GM12878 (cell line): ENCODE results near the gene NODAL. TPM values are rescaled to one million over a fixed set of nuclear protein-coding genes. Genes with fewer than 3 reads are reported as not detected.

ENCODE experiments used
- BRCA1 ChIP-seq: IDR thresholded peaks from 2 replicates; pipeline ENCODE4 v1.6.1; 2011; ENCODE audit warnings: low read depth, low read length, improper control_type of control experiment
- CBX3 ChIP-seq: fragments of 200-600 bp; sonication (generic); IDR thresholded peaks from 2 replicates; pipeline ENCODE4 v1.6.1; 2016; ENCODE audit warnings: low read depth, borderline replicate concordance
- CBX5 ChIP-seq: sonication (generic); IDR thresholded peaks from 2 replicates; pipeline ENCODE4 v1.6.1; 2016; ENCODE audit warnings: low read depth, moderate library complexity, mild to moderate bottlenecking, inconsistent platforms
- E2F8 ChIP-seq: fragments of 450-650 bp; IDR thresholded peaks from 2 replicates; pipeline ENCODE4 v1.6.1; 2018; ENCODE audit warnings: mild to moderate bottlenecking, low read depth, moderate library complexity; ENCODE audit not compliant: partially characterized antibody
- EED ChIP-seq: sonication (generic); IDR thresholded peaks from 2 replicates; pipeline ENCODE4 v1.6.1; 2016; ENCODE audit warnings: antibody characterized with exemption, low read depth
- EZH2 ChIP-seq: IDR thresholded peaks from 2 replicates; pipeline ENCODE4 v1.6.1; 2012; ENCODE audit warnings: low read depth, mild to moderate bottlenecking, control low read depth, inconsistent platforms, low read length, borderline replicate concordance; ENCODE audit not compliant: control insufficient read depth
- HDAC2 ChIP-seq: fragments of 200-600 bp; sonication (generic); IDR thresholded peaks from 2 replicates; pipeline ENCODE4 v1.6.1; 2017
- JUND ChIP-seq: IDR thresholded peaks from 2 replicates; pipeline ENCODE4 v1.6.1; 2012; ENCODE audit warnings: low read depth, mild to moderate bottlenecking, low read length, improper control_type of control experiment, moderate library complexity
- MTA2 ChIP-seq: fragments of 450-650 bp; IDR thresholded peaks from 2 replicates; pipeline ENCODE4 v1.6.1; 2016; ENCODE audit warnings: low read depth, mild to moderate bottlenecking, moderate library complexity
- MYC ChIP-seq: IDR thresholded peaks from 2 replicates; pipeline ENCODE4 v1.6.1; 2011; ENCODE audit warnings: mild to moderate bottlenecking, low read length, moderate library complexity, inconsistent platforms; ENCODE audit not compliant: insufficient read depth, insufficient replicate concordance, insufficient read length, severe bottlenecking
- NR2C1 ChIP-seq: fragments of 450-650 bp; IDR thresholded peaks from 2 replicates; pipeline ENCODE4 v1.6.1; 2017; ENCODE audit warnings: antibody characterized with exemption, mild to moderate bottlenecking, moderate library complexity
- PAX5 ChIP-seq: IDR thresholded peaks from 2 replicates; pipeline ENCODE4 v1.6.1; 2011; ENCODE audit warnings: low read depth, low read length, borderline replicate concordance
- RELA ChIP-seq: fragments of 450-650 bp; IDR thresholded peaks from 2 replicates; pipeline ENCODE4 v1.8.0; 2014; ENCODE audit warnings: borderline replicate concordance; ENCODE audit not compliant: partially characterized antibody
- SIN3A ChIP-seq: IDR thresholded peaks from 2 replicates; pipeline ENCODE4 v1.6.1; 2012; ENCODE audit warnings: low read depth, low read length, improper control_type of control experiment
- SIX5 ChIP-seq: IDR thresholded peaks from 2 replicates; pipeline ENCODE4 v1.6.1; 2011; ENCODE audit warnings: mild to moderate bottlenecking, low read depth, low read length, moderate library complexity; ENCODE audit not compliant: severe bottlenecking
- SMARCA5 ChIP-seq: fragments of 450-650 bp; IDR thresholded peaks from 2 replicates; pipeline ENCODE4 v1.6.1; 2017; ENCODE audit warnings: mild to moderate bottlenecking
- SP1 ChIP-seq: IDR thresholded peaks from one replicate; pipeline ENCODE4 v1.6.1; 2011; ENCODE audit warnings: low read depth, low read length
- TBL1XR1 ChIP-seq: IDR thresholded peaks from 2 replicates; pipeline ENCODE4 v1.6.1; 2012; ENCODE audit warnings: low read depth, low read length, improper control_type of control experiment
- WRNIP1 ChIP-seq: IDR thresholded peaks from 2 replicates; pipeline ENCODE4 v1.6.1; 2011; ENCODE audit warnings: low read depth, low read length, improper control_type of control experiment, borderline replicate concordance
- ZNF217 ChIP-seq: fragments of 450-650 bp; IDR thresholded peaks from 2 replicates; pipeline ENCODE4 v1.6.1; 2017; ENCODE audit warnings: antibody characterized with exemption, mild to moderate bottlenecking
- ZNF384 ChIP-seq: IDR thresholded peaks from 2 replicates; pipeline ENCODE4 v1.6.1; 2012; ENCODE audit warnings: low read depth, mild to moderate bottlenecking, low read length, improper control_type of control experiment, borderline replicate concordance
- polyA plus RNA-seq, 11 experiments: library from polyadenylated mRNA; depleted of rRNA in 4 of 11; unstranded in 6 of 11; stranded (reverse) in 5 of 11; fragments of >200 nt; fragmentation: Nextera tagmentation in 4 of 11; fragmentation: Illumina TruSeq in 1 of 11; extraction: Ambion mirVana in 4 of 11; extraction: Trizol in 1 of 11; gene quantifications; 1 replicate in 1 of 11; 2 replicates in 10 of 11; pipeline versions ENCODE4 v1.2.1 to v1.2.3, GENCODE V29; 2011 to 2016; ENCODE audit warnings: inconsistent platforms in 2 of 11, missing spikeins in 2 of 11, low read depth in 1 of 11
- total RNA-seq, 4 experiments: library from RNA; depleted of rRNA in 3 of 4; stranded (reverse); fragments of >200 nt in 3 of 4; fragmentation: Illumina TruSeq in 1 of 4; extraction: Trizol in 1 of 4; gene quantifications; 2 replicates each; pipeline versions ENCODE4 v1.2.1 to v1.2.3, GENCODE V29; 2013 to 2021
- TF ChIP-seq, protein P1 (sequence below): fragments of 450-650 bp; IDR thresholded peaks from 2 replicates; pipeline ENCODE4 v1.6.1; 2017; ENCODE audit warnings: mild to moderate bottlenecking
- TF ChIP-seq, protein P2 (sequence below): IDR thresholded peaks from 2 replicates; pipeline ENCODE4 v1.6.1; 2012; ENCODE audit warnings: low read depth, low read length, improper control_type of control experiment
- TF ChIP-seq, protein P3 (sequence below): fragments of 450-650 bp; IDR thresholded peaks from 2 replicates; pipeline ENCODE4 v1.6.1; 2017; ENCODE audit warnings: mild to moderate bottlenecking, low read depth, inconsistent platforms; ENCODE audit not compliant: poor library complexity, severe bottlenecking
- TF ChIP-seq, protein P4 (sequence below): IDR thresholded peaks from 2 replicates; pipeline ENCODE4 v1.6.1; 2011; ENCODE audit warnings: low read depth, mild to moderate bottlenecking, low read length, moderate library complexity, borderline replicate concordance; ENCODE audit errors: extremely low read depth

Gene NODAL
- total and polyA plus RNA-seq, 10 of the 15 experiments (the other 5 are each of a cell fraction or from before 2014, with no cell fraction given), result not detected

DNA sequence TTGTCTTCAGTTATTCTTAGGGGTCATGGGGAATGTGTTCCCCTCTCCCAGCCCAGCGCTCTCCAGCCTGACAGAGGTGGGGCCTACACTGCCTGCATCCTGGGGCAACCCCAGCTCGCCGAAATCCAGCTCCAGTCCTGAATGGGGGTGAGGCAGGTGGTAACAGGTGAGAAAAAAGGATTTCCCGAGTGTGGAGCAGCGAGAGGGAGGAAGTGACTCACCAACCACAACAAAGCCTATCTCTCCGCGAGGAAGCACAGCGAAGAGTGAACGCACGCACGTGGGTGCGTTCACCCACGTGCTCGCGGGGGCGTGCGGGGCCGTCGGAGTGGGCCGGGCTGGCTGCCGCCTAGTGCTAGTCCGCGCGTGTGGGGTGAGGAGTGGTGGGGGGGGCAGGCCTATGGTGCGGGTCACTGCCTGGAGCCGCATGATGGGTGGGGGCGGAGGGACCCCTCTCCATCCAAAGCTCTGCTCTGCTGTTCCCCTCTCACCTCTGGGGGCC lies 36.2 kb upstream of the NODAL start (continued):
- TF ChIP-seq, protein P1, sequence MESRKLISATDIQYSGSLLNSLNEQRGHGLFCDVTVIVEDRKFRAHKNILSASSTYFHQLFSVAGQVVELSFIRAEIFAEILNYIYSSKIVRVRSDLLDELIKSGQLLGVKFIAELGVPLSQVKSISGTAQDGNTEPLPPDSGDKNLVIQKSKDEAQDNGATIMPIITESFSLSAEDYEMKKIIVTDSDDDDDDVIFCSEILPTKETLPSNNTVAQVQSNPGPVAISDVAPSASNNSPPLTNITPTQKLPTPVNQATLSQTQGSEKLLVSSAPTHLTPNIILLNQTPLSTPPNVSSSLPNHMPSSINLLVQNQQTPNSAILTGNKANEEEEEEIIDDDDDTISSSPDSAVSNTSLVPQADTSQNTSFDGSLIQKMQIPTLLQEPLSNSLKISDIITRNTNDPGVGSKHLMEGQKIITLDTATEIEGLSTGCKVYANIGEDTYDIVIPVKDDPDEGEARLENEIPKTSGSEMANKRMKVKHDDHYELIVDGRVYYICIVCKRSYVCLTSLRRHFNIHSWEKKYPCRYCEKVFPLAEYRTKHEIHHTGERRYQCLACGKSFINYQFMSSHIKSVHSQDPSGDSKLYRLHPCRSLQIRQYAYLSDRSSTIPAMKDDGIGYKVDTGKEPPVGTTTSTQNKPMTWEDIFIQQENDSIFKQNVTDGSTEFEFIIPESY, result no peak
- TF ChIP-seq MTA2 (peak; percentile 57), SMARCA5 (no peak), WRNIP1 (no peak), SIN3A (no peak), HDAC2 (no peak), CBX5 (no peak), E2F8 (no peak), CBX3 (no peak), ZNF217 (no peak), EED (peak; percentile 93), ZNF384 (no peak), NR2C1 (no peak), RELA (peak; percentile 41), JUND (0 out of 2 replicates have a peak, but pooled peaks have one; percentile 29), TBL1XR1 (no peak), PAX5 (peak; percentile 61; the same call in 1 of the 2 replicates), MYC (peak; percentile 78), EZH2 (no peak), SP1 (no peak), SIX5 (no peak), BRCA1 (no peak)
- TF ChIP-seq, protein P2, sequence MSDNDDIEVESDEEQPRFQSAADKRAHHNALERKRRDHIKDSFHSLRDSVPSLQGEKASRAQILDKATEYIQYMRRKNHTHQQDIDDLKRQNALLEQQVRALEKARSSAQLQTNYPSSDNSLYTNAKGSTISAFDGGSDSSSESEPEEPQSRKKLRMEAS, result peak; percentile 67
- TF ChIP-seq, protein P3, sequence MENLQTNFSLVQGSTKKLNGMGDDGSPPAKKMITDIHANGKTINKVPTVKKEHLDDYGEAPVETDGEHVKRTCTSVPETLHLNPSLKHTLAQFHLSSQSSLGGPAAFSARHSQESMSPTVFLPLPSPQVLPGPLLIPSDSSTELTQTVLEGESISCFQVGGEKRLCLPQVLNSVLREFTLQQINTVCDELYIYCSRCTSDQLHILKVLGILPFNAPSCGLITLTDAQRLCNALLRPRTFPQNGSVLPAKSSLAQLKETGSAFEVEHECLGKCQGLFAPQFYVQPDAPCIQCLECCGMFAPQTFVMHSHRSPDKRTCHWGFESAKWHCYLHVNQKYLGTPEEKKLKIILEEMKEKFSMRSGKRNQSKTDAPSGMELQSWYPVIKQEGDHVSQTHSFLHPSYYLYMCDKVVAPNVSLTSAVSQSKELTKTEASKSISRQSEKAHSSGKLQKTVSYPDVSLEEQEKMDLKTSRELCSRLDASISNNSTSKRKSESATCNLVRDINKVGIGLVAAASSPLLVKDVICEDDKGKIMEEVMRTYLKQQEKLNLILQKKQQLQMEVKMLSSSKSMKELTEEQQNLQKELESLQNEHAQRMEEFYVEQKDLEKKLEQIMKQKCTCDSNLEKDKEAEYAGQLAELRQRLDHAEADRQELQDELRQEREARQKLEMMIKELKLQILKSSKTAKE, result no peak
- TF ChIP-seq, protein P4, sequence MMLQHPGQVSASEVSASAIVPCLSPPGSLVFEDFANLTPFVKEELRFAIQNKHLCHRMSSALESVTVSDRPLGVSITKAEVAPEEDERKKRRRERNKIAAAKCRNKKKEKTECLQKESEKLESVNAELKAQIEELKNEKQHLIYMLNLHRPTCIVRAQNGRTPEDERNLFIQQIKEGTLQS, result no peak
